K562 (cell line): Measurements from ENCODE around the gene MIEN1. TPM values are rescaled to one million over a fixed set of nuclear protein-coding genes. Genes with fewer than 3 reads are reported as not detected.

Experiments
- ATAC-seq: fragments of 200-7000 bp; cut with Tn5 transposase; 3 replicates; pipeline ENCODE4 v1.9.1; 2020; ENCODE audit warnings: moderate library complexity
- BruUV-seq: library from RNA; stranded (reverse); fragments of 400-500 nt; replicated peaks from 2 replicates; lab custom pipeline; 2021; lab: Mats Ljungman, UMichigan
- CTCF ChIA-PET: fragments of 300-600 bp; formaldehyde crosslinking; extraction: SDS; loops from one replicate; lab custom pipeline; 2021; ENCODE audit warnings: low intra/inter-chr PET ratio; lab: Yijun Ruan, JAX
- POLR2A ChIA-PET: fragments of 300-600, 350-650 bp; sonication (Branson Sonifier 250); formaldehyde crosslinking; extraction: SDS; loops from one replicate; lab custom pipeline; 2021; ENCODE audit warnings: antibody characterized with exemption, inconsistent platforms; lab: Yijun Ruan, JAX
- DNase-seq, 4 experiments: peaks; one replicate each; pipeline versions ENCODE4 v3.0.0 to v3.0.0-alpha.2; 2011 to 2018; ENCODE audit warnings: low spot score in 3 of 4, mixed read lengths in 3 of 4; ENCODE audit errors: extremely low read depth in 1 of 4
- FAIRE-seq: peaks from 2 replicates; lab custom pipeline; 2011; peaks lifted over from hg19 to GRCh38; lab: Jason Lieb, UNC
- H2AFZ ChIP-seq: 2 replicates; pipeline ENCODE4 v1.6.0; 2011; ENCODE audit warnings: low read depth, low read length, control low read depth, inconsistent platforms
- H3K27ac ChIP-seq: fragments of 200-600 bp; 3 replicates; pipeline ENCODE4 v1.8.0; 2011; ENCODE audit warnings: low read depth, mild to moderate bottlenecking, control low read depth, inconsistent platforms, low read length, moderate library complexity, mixed read lengths; ENCODE audit errors: extremely low read depth
- H3K27me3 ChIP-seq, 2 experiments: fragments of 300-600 bp in 1 of 2; 2 replicates in 1 of 2; 3 replicates in 1 of 2; pipeline versions ENCODE4 v1.6.0 to v1.8.0; 2011; ENCODE audit warnings: inconsistent platforms in 2 of 2, low read length in 2 of 2, mild to moderate bottlenecking in 1 of 2, mixed read lengths in 1 of 2, moderate library complexity in 1 of 2; ENCODE audit not compliant: control insufficient read depth in 2 of 2, insufficient read depth in 2 of 2
- H3K36me3 ChIP-seq: fragments of 300-600 bp; 3 replicates; pipeline ENCODE4 v1.8.0; 2011; ENCODE audit warnings: mild to moderate bottlenecking, low read length, inconsistent platforms; ENCODE audit not compliant: control insufficient read depth, insufficient read depth
- H3K4me1 ChIP-seq, 2 experiments: fragments of 200-600 bp in 1 of 2; replicated peaks in 1 of 2; 2 replicates in 1 of 2; 3 replicates in 1 of 2; pipeline versions ENCODE4 v1.5.1 to v1.8.0; 2011; ENCODE audit warnings: inconsistent platforms in 2 of 2, low read length in 2 of 2, mild to moderate bottlenecking in 1 of 2, mixed read lengths in 1 of 2, moderate library complexity in 1 of 2; ENCODE audit not compliant: control insufficient read depth in 2 of 2, insufficient read depth in 2 of 2
- H3K4me2 ChIP-seq: 2 replicates; pipeline ENCODE4 v1.6.1; 2011; ENCODE audit warnings: low read length, control low read depth, inconsistent platforms, mixed read lengths; ENCODE audit not compliant: insufficient read depth
- H3K4me3 ChIP-seq: fragments of 200-600 bp; sonication (generic), shearing (Covaris generic); 2 replicates; pipeline ENCODE4 v1.5.1; 2016; ENCODE audit warnings: control low read depth, inconsistent platforms
- H3K79me2 ChIP-seq: fragments of 200-600 bp; 3 replicates; pipeline ENCODE4 v1.8.0; 2011; ENCODE audit warnings: low read length, inconsistent platforms; ENCODE audit not compliant: control insufficient read depth, insufficient read depth
- H3K9ac ChIP-seq, 2 experiments: 2 replicates each; pipeline versions ENCODE4 v1.6.0 to v1.6.1; 2011; ENCODE audit warnings: low read depth in 2 of 2, low read length in 2 of 2, control low read depth in 1 of 2, inconsistent platforms in 1 of 2, mild to moderate bottlenecking in 1 of 2, mixed read lengths in 1 of 2; ENCODE audit not compliant: insufficient read depth in 1 of 2
- H3K9me1 ChIP-seq: one replicate; pipeline ENCODE4 v1.6.0; 2011; ENCODE audit warnings: inconsistent platforms, mild to moderate bottlenecking, low read length, moderate library complexity; ENCODE audit not compliant: control insufficient read depth, insufficient read depth
- H3K9me3 ChIP-seq: replicated peaks from 2 replicates; pipeline ENCODE4 v1.5.1; 2011; ENCODE audit warnings: low read depth, low read length, inconsistent platforms; ENCODE audit not compliant: control insufficient read depth, insufficient read depth
- H4K20me1 ChIP-seq: replicated peaks from 2 replicates; pipeline ENCODE4 v1.6.1; 2011; ENCODE audit warnings: low read length, inconsistent platforms, mixed read lengths; ENCODE audit not compliant: control insufficient read depth, insufficient read depth
- JUND ChIP-seq, 2 experiments: IDR thresholded peaks; 2 replicates in 1 of 2; 3 replicates in 1 of 2; pipeline ENCODE4 v1.6.1; 2011; ENCODE audit warnings: borderline replicate concordance in 2 of 2, low read depth in 2 of 2, low read length in 2 of 2, improper control_type of control experiment in 1 of 2, missing biosample characterization in 1 of 2, missing genetic modification characterization in 1 of 2, missing genetic modification reagents in 1 of 2
- RBM25 ChIP-seq: fragments of 200-400 bp; formaldehyde crosslinking; IDR thresholded peaks from 2 replicates; pipeline ENCODE4 v1.6.1; 2018; ENCODE audit warnings: low read length, low read depth, moderate library complexity; ENCODE audit not compliant: severe bottlenecking
- ZNF253 ChIP-seq: fragments of 250-450 bp; sonication (Bioruptor Pico); conservative IDR thresholded peaks from 2 replicates; pipeline ENCODE4 v1.6.1; 2021; ENCODE audit warnings: mild to moderate bottlenecking
- WGBS: fragments of 100-300 bp; shearing (Covaris generic); methylation state at CpG from one replicate; pipeline ENCODE4 v1.1.6; 2016; ENCODE audit warnings: low coverage, mixed read lengths; ENCODE audit not compliant: insufficient coverage; ENCODE audit errors: missing lambda C conversion rate; 5-methylcytosine and 5-hydroxymethylcytosine counted together
- in situ Hi-C: fragments of 300-500 bp; cut with MboI; formaldehyde crosslinking; loops from 4 replicates; pipeline ENCODE4 v1.15.0; 2018; ENCODE audit warnings: inconsistent platforms, mixed read lengths
- intact Hi-C: fragments of 100-400 bp; cut with micrococcal nuclease; formaldehyde crosslinking; loops from 2 replicates; pipeline ENCODE4 v1.14.2; 2022
- polyA plus RNA-seq, 8 experiments: library from polyadenylated mRNA; depleted of rRNA in 4 of 8; stranded (reverse) in 5 of 8; unstranded in 3 of 8; fragments of >200 nt; fragmentation: Nextera tagmentation in 2 of 8; fragmentation: Illumina TruSeq in 1 of 8; extraction: Ambion mirVana in 2 of 8; extraction: Trizol in 1 of 8; gene quantifications; 2 replicates each; pipeline versions ENCODE4 v1.2.1 to v1.2.3, GENCODE V29; 2011 to 2014; ENCODE audit warnings: inconsistent platforms in 1 of 8, missing spikeins in 1 of 8
- total RNA-seq, 7 experiments: library from RNA; depleted of rRNA in 6 of 7; stranded (reverse); fragments of >200 nt in 6 of 7; fragmentation: Illumina TruSeq in 2 of 7; extraction: Trizol in 2 of 7; gene quantifications; 2 replicates each; pipeline versions ENCODE4 v1.2.1 to v1.2.3, GENCODE V29; 2011 to 2021; ENCODE audit warnings: low replicate concordance in 1 of 7
- TF ChIP-seq, protein P1 (sequence below): fragments of 450-650 bp; formaldehyde crosslinking; IDR thresholded peaks from 2 replicates; pipeline ENCODE4 v1.4.0; 2020; ENCODE audit warnings: mild to moderate bottlenecking, mixed read lengths

Gene MIEN1
- total and polyA plus RNA-seq, 9 of the 15 experiments (the other 6 are each of a cell fraction or from before 2014, with no cell fraction given) = 61.3 to 142 (median 78.9) TPM

DNA sequence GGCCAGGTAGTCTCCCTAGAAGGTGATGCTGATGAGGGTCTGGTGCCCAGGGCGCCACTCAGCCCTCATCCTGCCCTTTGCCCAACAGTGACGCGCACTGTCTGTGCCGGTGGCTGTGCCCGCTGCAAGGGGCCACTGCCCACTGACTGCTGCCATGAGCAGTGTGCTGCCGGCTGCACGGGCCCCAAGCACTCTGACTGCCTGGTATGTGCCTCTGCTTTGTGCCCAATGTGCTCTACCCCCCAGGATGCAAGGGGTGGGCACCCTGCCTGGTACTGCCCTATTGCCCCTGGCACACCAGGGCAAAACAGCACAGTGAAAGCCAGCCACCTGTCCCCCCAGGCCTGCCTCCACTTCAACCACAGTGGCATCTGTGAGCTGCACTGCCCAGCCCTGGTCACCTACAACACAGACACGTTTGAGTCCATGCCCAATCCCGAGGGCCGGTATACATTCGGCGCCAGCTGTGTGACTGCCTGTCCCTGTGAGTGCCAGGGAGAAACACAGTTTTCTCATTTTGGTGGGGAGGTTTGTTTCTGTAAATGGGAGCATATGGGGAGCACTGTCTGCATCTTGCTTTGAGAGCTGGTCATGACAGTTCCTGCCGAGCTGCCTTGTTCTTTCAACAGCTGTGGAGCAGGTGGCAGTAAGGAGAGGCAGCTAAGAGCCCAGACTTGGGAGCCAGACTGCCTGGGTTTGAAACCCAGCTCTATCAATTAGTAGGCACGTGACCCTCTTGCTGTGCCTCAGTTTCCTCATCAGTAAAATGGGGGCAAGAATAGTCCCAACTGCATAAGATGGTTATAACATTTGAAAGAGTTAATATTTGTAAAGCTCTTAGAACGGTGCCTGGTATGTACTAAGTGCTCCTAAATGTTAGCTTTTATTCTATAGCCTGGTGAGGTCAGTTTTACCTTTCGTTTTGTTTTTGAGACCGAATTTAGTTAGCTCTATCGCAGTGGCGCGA, 20.1 kb downstream of the MIEN1 start:
- in situ Hi-C loops = no loop called here
- Histone ChIP-seq H3K27me3 (0 out of 5 replicates have a peak, but pooled peaks cover 0 to 5% of the 10 kb centered on the region in 2 experiments), H3K9me1 (no peaks in the 10 kb centered on the region), H3K9me3 (no peaks in the 10 kb centered on the region), H2AFZ (no peak overlapping the region), H3K4me1 (peaks cover 0 to 20% of the 10 kb centered on the region in 2 experiments; a peak in 2 of 5 replicates), H3K79me2 (no peaks in the 10 kb centered on the region), H3K9ac (0 out of 4 replicates have a peak overlapping the region, but pooled peaks of 1 of the 2 experiments have one; percentile 59), H3K4me3 (no peak overlapping the region), H4K20me1 (no peaks in the 10 kb centered on the region; the same call in 1 of the 2 replicates), H3K27ac (no peak overlapping the region), H3K36me3 (no peaks in the 10 kb centered on the region), H3K4me2 (no peak overlapping the region)
- peak; percentile 64 for TF ChIP-seq RBM25
- TF ChIP-seq, protein P1, sequence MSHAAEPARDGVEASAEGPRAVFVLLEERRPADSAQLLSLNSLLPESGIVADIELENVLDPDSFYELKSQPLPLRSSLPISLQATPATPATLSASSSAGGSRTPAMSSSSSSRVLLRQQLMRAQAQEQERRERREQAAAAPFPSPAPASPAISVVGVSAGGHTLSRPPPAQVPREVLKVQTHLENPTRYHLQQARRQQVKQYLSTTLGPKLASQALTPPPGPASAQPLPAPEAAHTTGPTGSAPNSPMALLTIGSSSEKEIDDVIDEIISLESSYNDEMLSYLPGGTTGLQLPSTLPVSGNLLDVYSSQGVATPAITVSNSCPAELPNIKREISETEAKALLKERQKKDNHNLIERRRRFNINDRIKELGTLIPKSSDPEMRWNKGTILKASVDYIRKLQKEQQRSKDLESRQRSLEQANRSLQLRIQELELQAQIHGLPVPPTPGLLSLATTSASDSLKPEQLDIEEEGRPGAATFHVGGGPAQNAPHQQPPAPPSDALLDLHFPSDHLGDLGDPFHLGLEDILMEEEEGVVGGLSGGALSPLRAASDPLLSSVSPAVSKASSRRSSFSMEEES (CRISPR knock-in tag) = peak; percentile 37; the same call in 1 of the 2 replicates
- no peak for TF ChIP-seq JUND (IDR thresholded peaks at IDR 0.05; ENCODE audit: borderline replicate concordance, low read depth, low read length)
- no peak for TF ChIP-seq JUND (tag; IDR thresholded peaks at IDR 0.05; ENCODE audit: borderline replicate concordance, low read depth, low read length)
- TF ChIP-seq ZNF253 (CRISPR knock-in tag) = no peak
- ChIA-PET POLR2A (interaction anchor here (1.0 to 1.2 kb wide), 3 partner anchors 10 to 14 kb away, joined by 4 to 5 read pairs (median 5); no protein-coding TSS in a partner anchor), CTCF (no interaction called here)
- FAIRE-seq (no peak), DNase-seq (no peak), ATAC-seq (no peak)
- BruUV-seq = no TSS peak
- WGBS = 54% methylated on average over 17 of the region's 20 CpGs
- intact Hi-C loops = no loop called here
